GM12873 (cell line): ENCODE results near the gene SESTD1.

ENCODE experiments used
- TF ChIP-seq, protein P1 (sequence below): IDR thresholded peaks from 2 replicates; pipeline ENCODE4 v1.5.1; 2012; ENCODE audit warnings: low read depth, mild to moderate bottlenecking, moderate library complexity, low read length, control low read depth; ENCODE audit not compliant: insufficient read depth; ENCODE audit errors: missing control alignments

SESTD1 gene

DNA sequence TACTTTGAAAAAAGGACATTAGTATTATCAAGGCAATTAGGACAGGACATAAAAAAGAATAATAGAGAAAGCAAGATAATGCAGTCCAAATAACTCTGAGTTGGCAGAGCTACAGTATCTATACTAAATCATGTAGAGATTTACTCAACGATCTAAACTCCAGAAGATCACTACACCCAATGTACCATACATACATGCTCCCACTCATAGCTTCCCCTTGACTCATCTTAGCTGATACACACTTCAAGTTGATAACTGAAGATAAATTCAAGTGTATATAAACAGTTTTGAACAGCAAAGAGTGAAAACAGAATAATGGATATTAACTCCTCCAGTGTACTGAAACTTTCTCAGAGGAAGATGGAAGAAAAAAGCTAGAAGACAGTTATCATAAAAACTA, 78.5 kb downstream of the SESTD1 start:
- TF ChIP-seq, protein P1, sequence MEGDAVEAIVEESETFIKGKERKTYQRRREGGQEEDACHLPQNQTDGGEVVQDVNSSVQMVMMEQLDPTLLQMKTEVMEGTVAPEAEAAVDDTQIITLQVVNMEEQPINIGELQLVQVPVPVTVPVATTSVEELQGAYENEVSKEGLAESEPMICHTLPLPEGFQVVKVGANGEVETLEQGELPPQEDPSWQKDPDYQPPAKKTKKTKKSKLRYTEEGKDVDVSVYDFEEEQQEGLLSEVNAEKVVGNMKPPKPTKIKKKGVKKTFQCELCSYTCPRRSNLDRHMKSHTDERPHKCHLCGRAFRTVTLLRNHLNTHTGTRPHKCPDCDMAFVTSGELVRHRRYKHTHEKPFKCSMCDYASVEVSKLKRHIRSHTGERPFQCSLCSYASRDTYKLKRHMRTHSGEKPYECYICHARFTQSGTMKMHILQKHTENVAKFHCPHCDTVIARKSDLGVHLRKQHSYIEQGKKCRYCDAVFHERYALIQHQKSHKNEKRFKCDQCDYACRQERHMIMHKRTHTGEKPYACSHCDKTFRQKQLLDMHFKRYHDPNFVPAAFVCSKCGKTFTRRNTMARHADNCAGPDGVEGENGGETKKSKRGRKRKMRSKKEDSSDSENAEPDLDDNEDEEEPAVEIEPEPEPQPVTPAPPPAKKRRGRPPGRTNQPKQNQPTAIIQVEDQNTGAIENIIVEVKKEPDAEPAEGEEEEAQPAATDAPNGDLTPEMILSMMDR: no peak

DNA sequence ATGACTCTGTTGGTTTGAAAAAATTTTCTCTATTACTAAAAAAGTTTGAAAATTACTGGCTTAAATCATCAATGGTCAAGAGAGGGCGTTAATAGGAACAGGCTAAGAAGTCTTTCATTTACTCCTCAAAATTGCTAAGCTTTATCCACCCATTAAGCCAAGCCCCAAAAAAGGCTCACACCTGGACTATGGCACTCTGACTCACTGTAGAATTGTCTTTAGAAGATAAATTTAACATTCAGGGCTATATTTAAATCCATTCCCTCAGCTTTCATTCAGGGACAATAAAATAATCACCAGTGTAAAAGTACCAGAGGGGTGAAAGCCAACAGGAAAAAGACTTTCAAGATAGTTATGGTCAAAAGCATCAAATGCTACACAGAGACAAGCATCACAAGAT, 80.0 kb downstream of the SESTD1 start:
- TF ChIP-seq, protein P1: no peak

DNA sequence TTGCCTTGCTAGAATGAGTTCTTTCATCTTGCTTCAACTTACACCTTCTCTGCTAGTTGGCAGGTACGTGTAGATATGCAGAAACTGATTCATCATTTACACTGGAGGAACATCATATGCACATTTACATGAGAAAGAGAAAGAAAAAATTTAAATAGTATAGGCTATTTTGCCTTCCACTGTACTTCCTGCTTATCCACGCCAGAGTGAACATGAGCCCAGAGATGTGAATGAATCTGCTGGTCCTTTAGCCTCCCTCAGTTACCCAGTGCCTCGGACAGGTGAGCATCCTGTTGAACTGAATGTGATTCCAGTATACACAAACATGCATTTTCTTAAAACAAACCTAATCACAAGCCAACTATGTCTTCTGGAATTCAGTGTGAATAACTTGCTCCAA, 83.6 kb downstream of the SESTD1 start:
- TF ChIP-seq, protein P1: no peak

DNA sequence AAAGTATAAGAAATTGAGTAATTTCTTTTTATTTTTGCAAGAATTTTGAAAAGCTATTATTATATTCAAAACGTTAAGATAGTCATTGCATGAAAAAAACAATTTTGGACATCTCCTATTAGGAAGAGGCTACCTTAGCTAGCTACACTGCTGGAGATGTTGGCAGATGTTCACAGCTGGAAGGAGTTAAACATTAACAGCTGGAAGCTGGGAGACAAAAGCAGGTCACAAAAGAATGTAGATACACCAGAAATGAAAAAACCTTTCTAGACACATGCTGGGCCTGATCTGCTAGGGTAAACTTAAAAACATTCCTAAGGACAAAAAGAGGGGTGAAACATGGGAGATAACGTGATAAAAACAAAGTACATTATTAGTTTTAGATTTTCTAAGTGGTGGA, 84.4 kb downstream of the SESTD1 start:
- TF ChIP-seq, protein P1: no peak

DNA sequence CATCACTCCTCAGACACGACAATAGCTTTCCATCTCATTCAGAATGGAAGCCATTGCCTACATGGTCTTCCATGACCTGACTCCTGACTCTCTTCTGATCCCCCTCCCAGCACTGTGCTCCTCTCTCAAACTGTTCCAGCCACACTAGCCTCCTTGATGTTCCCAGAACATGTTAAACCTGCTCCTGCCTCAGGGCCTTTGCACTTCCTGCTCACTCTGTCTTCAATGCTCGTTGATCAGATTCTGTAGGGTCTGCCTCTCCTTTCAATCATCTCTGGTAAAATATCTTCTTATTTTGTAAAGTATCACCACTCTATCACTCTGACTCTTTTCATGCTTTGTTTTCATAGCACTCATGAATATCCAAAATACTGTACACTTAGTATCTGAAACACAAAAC, 84.9 kb downstream of the SESTD1 start:
- TF ChIP-seq, protein P1: no peak

DNA sequence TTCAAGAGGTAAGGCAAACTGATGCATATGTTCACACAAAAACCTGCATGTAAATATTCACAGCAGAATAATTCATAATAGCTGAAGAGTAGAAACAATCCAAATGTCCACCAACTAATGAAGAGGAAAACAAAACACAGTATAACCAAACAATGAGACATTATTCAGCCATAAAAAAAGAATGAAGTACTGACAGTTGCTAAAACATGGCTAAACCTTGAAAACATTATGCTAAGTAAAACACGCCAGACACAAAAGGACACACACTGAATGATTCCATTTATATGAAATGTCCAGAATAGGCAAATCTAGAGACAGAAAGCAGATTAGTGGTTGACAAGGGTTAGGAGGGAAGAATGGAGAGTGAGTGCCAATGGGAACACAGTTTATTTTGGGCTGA, 86.9 kb downstream of the SESTD1 start:
- TF ChIP-seq, protein P1: no peak

DNA sequence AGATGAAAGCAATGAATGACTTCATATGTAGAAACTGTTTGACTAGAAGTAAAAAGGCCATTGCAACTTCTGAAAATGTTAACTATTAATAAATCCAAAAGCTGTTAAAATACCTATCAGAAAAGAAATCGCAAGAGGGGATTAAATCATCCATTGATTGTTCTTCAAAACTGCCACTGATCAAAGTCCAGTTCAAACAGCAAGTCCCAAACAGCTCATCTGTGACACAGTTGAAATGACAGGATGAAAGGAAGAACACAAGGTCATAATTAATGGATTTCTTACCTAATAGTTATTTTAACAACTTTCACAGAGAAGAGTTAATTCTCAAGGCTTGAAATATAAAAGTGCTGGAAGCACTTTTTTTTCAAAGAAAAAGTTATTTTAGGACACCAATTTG, 90.4 kb downstream of the SESTD1 start:
- TF ChIP-seq, protein P1: no peak
